DOHH2 (cell line): ENCODE data around the gene OXSR1.

Experiments used
- CTCF ChIP-seq: fragments of 200-600 bp; sonication (generic); IDR thresholded peaks from one replicate; pipeline ENCODE4 v1.5.1; 2014; ENCODE audit warnings: antibody characterized with exemption, mild to moderate bottlenecking, low read depth, low read length; ENCODE audit not compliant: poor library complexity, severe bottlenecking
- EZH2phosphoT487 ChIP-seq: fragments of 200-600 bp; sonication (generic); IDR thresholded peaks from 2 replicates; pipeline ENCODE4 v1.6.1; 2017; ENCODE audit warnings: borderline replicate concordance, mild to moderate bottlenecking, antibody characterized with exemption, low read length, moderate library complexity, mixed read lengths

DNA sequence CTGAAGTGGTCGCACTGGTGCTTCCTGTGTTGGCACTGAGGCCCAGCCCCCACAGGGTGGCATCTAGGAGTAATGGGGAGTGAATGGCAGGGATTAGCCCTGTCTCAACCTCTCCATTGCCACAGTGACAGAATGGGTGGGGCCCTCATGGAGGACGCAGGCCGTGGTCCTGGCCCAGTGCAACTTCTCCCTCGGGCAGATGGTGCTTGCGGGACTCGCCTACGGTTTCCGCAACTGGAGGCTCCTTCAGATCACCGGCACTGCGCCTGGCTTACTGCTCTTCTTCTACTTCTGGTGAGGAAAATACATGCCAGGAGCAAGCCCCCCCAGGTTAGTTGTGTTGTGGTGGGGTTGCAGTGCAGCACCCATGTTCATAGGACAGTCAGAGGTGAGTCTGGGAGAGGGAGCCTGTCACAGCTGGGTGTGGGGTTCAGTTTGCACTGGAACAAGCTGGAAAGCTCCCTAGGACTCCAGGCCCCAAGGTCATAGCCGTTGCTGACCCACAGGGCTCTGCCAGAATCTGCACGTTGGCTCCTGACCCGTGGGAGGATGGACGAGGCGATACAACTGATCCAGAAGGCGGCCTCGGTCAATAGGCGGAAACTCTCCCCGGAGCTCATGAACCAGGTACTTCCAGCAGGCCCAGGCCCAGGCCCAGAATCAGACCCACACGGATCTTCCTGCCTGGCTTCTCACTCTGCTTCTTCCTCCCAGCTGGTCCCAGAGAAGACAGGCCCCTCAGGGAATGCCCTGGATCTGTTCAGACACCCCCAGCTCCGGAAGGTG lies 109.7 kb downstream of the OXSR1 start:
- TF ChIP-seq CTCF (no peak), EZH2phosphoT487 (no peak)
